HepG2 (cell line): ENCODE results near the gene GNPNAT1. TPM values are rescaled to one million over a fixed set of nuclear protein-coding genes. Genes with fewer than 3 reads are reported as not detected.
A peak's percentile ranks its signal among the peaks of the same experiment; 100 is the strongest.

Experiments
- ATAC-seq: fragments of 200-7000 bp; cut with Tn5 transposase; 3 replicates; pipeline ENCODE4 v1.9.1; 2020; ENCODE audit warnings: mild to moderate bottlenecking, moderate library complexity
- BruUV-seq: library from RNA; stranded (reverse); fragments of 400-500 nt; replicated peaks from 2 replicates; lab custom pipeline; 2021; lab: Mats Ljungman, UMichigan
- CTCF ChIA-PET: fragments of 300-600 bp; formaldehyde crosslinking; extraction: SDS; loops from one replicate; lab custom pipeline; 2021; ENCODE audit warnings: low total read pairs, inconsistent platforms, low intra/inter-chr PET ratio; lab: Yijun Ruan, JAX
- POLR2A ChIA-PET: fragments of 350-600 bp; sonication (Branson Sonifier 250); formaldehyde crosslinking; loops from one replicate; lab custom pipeline; 2020; ENCODE audit warnings: antibody characterized with exemption, inconsistent platforms; lab: Yijun Ruan, JAX
- DNase-seq: peaks from one replicate; pipeline ENCODE4 v3.0.0-alpha.2; 2015; ENCODE audit warnings: low spot score
- FAIRE-seq: peaks from 3 replicates; lab custom pipeline; 2011; peaks lifted over from hg19 to GRCh38; lab: Jason Lieb, UNC
- H2AFZ ChIP-seq: one replicate; pipeline ENCODE4 v1.6.1; 2011; ENCODE audit warnings: low read length, inconsistent platforms
- H3K27ac ChIP-seq: fragments of 300-600 bp; 3 replicates; pipeline ENCODE4 v1.8.0; 2011; ENCODE audit warnings: mixed run types, mild to moderate bottlenecking, mixed read lengths, low read length, inconsistent platforms; ENCODE audit not compliant: insufficient read depth; ENCODE audit errors: extremely low read length
- H3K27me3 ChIP-seq, 2 experiments: fragments of 200-600 bp in 1 of 2; 2 replicates in 1 of 2; 3 replicates in 1 of 2; pipeline versions ENCODE4 v1.6.0 to v1.8.0; 2011; ENCODE audit warnings: low read length in 2 of 2, mild to moderate bottlenecking in 2 of 2, moderate library complexity in 2 of 2, inconsistent platforms in 1 of 2; ENCODE audit not compliant: insufficient read depth in 2 of 2, control insufficient read depth in 1 of 2
- H3K36me3 ChIP-seq, 2 experiments: fragments of 200-600 bp in 1 of 2; replicated peaks in 1 of 2; 2 replicates in 1 of 2; 3 replicates in 1 of 2; pipeline versions ENCODE4 v1.5.1 to v1.8.0; 2011; ENCODE audit warnings: low read length in 2 of 2, inconsistent platforms in 1 of 2; ENCODE audit not compliant: insufficient read depth in 2 of 2, control insufficient read depth in 1 of 2
- H3K4me1 ChIP-seq: 2 replicates; pipeline ENCODE4 v1.5.1; 2012; ENCODE audit warnings: low read length, inconsistent platforms; ENCODE audit not compliant: insufficient read depth
- H3K4me2 ChIP-seq: 2 replicates; pipeline ENCODE4 v1.6.0; 2011; ENCODE audit warnings: low read depth, low read length, inconsistent platforms
- H3K4me3 ChIP-seq, 3 experiments: fragments of 200-600 bp in 1 of 3; sonication (generic), shearing (Covaris generic) in 1 of 3; replicated peaks in 1 of 3; 2 replicates each; pipeline ENCODE4 v1.5.1; 2011 to 2016; ENCODE audit warnings: low read length in 3 of 3, inconsistent platforms in 2 of 3, low read depth in 2 of 3, mild to moderate bottlenecking in 2 of 3, control low read depth in 1 of 3, mixed read lengths in 1 of 3; ENCODE audit not compliant: insufficient read depth in 1 of 3
- H3K79me2 ChIP-seq: one replicate; pipeline ENCODE4 v1.6.1; 2011; ENCODE audit warnings: low read length, inconsistent platforms; ENCODE audit not compliant: insufficient read depth
- H3K9ac ChIP-seq: 2 replicates; pipeline ENCODE4 v1.6.0; 2011; ENCODE audit warnings: mild to moderate bottlenecking, low read depth, low read length, inconsistent platforms; ENCODE audit not compliant: insufficient read depth
- H3K9me3 ChIP-seq: 2 replicates; pipeline ENCODE4 v1.5.1; 2012; ENCODE audit warnings: mild to moderate bottlenecking, low read length
- H4K20me1 ChIP-seq: 2 replicates; pipeline ENCODE4 v1.6.0; 2011; ENCODE audit warnings: inconsistent platforms, mild to moderate bottlenecking, low read length, moderate library complexity; ENCODE audit not compliant: insufficient read depth
- CTCF ChIP-seq: sonication (generic); formaldehyde crosslinking; IDR thresholded peaks from 2 replicates; pipeline ENCODE4 v1.5.0; 2020; ENCODE audit warnings: mild to moderate bottlenecking, missing genetic modification reagents, moderate library complexity
- MTF2 ChIP-seq: sonication (generic); formaldehyde crosslinking; IDR thresholded peaks from 2 replicates; pipeline ENCODE4 v1.5.0; 2020; ENCODE audit warnings: missing genetic modification reagents, borderline replicate concordance
- RBFOX2 ChIP-seq: fragments of 200-400 bp; formaldehyde crosslinking; IDR thresholded peaks from 2 replicates; pipeline ENCODE4 v1.6.1; 2017; ENCODE audit warnings: low read depth, mild to moderate bottlenecking, low read length
- ZMYM4 ChIP-seq: sonication (generic); formaldehyde crosslinking; IDR thresholded peaks from 2 replicates; pipeline ENCODE4 v1.8.1; 2023; ENCODE audit warnings: mild to moderate bottlenecking, missing genetic modification reagents
- ZNF740 ChIP-seq: sonication (generic); formaldehyde crosslinking; IDR thresholded peaks from 2 replicates; pipeline ENCODE4 v1.4.0; 2020; ENCODE audit warnings: missing genetic modification reagents
- WGBS: methylation state at CpG from one replicate; pipeline ENCODE4 v1.1.6; 2017; ENCODE audit warnings: low lambda C conversion rate; 5-methylcytosine and 5-hydroxymethylcytosine counted together
- in situ Hi-C: cut with HindIII; loops from 2 replicates; pipeline ENCODE4 v1.10.0; 2017; ENCODE audit warnings: low pct_unique_long_range_greater_than_20kb; ENCODE audit not compliant: extremely low pct_ligation_motif_present
- intact Hi-C: fragments of 100-400 bp; cut with micrococcal nuclease; formaldehyde crosslinking; loops from one replicate; pipeline ENCODE4 v1.10.0; 2022; ENCODE audit not compliant: unreplicated experiment
- polyA plus RNA-seq, 8 experiments: library from polyadenylated mRNA; depleted of rRNA in 3 of 8; stranded (reverse) in 7 of 8; unstranded in 1 of 8; fragments of >200 nt; fragmentation: Illumina TruSeq in 4 of 8; extraction: Trizol in 4 of 8; gene quantifications; 2 replicates each; pipeline versions ENCODE4 v1.2.1 to v1.2.3, GENCODE V29; 2011 to 2016; ENCODE audit warnings: low read depth in 4 of 8, missing spikeins in 1 of 8, mixed read lengths in 1 of 8; ENCODE audit not compliant: insufficient read depth in 1 of 8
- total RNA-seq, 5 experiments: library from RNA; depleted of rRNA; stranded (reverse); fragments of >200 nt; fragmentation: Illumina TruSeq; extraction: Trizol; gene quantifications; 2 replicates each; pipeline ENCODE4 v1.2.3, GENCODE V29; 2016; ENCODE audit warnings: low read depth in 1 of 5

GNPNAT1 gene
- total and polyA plus RNA-seq, 2 of the 13 experiments (the other 11 are each of a cell fraction or from before 2014, with no cell fraction given): 38.3 to 54.9 TPM

GRCh38 chr14:52798826-52799225 is 7.4 kb upstream of the GNPNAT1 start:
- no TSS peak for BruUV-seq
- Histone ChIP-seq H3K27ac (no peak overlapping the region), H3K4me2 (no peak overlapping the region), H2AFZ (no peak overlapping the region), H3K9me3 (no peaks in the 10 kb centered on the region), H4K20me1 (no peaks in the 10 kb centered on the region), H3K27me3 (no peaks in the 10 kb centered on the region), H3K4me1 (peaks cover 21% of the 10 kb centered on the region), H3K79me2 (no peaks in the 10 kb centered on the region), H3K4me3 (no peak overlapping the region), H3K9ac (no peak overlapping the region), H3K36me3 (no peaks in the 10 kb centered on the region)
- in situ Hi-C loops (no loop called here), intact Hi-C loops (no loop called here)
- ATAC-seq (no peak), DNase-seq (no peak), FAIRE-seq (no peak)
- POLR2A ChIA-PET: no interaction called here
- CTCF ChIA-PET: no interaction called here
- 93% methylated on average over 15 of the region's 15 CpGs for WGBS
- no peak for TF ChIP-seq MTF2 (CRISPR knock-in tag)
- no peak for TF ChIP-seq RBFOX2
- TF ChIP-seq CTCF: peak; percentile 16; the same call in 1 of the 2 replicates

GRCh38 chr14:52797653-52798052 is 6.2 kb upstream of the GNPNAT1 start:
- Histone ChIP-seq H4K20me1 (no peaks in the 10 kb centered on the region), H3K9ac (no peak overlapping the region), H3K4me1 (peaks cover 33% of the 10 kb centered on the region), H2AFZ (no peak overlapping the region), H3K27ac (no peak overlapping the region), H3K36me3 (no peaks in the 10 kb centered on the region), H3K9me3 (no peaks in the 10 kb centered on the region), H3K4me2 (no peak overlapping the region), H3K27me3 (no peaks in the 10 kb centered on the region), H3K79me2 (no peaks in the 10 kb centered on the region), H3K4me3 (no peak overlapping the region)
- no TSS peak for BruUV-seq
- FAIRE-seq (no peak), ATAC-seq (no peak), DNase-seq (no peak)
- 41% methylated on average over 3 of the region's 3 CpGs for WGBS
- CTCF ChIA-PET: no interaction called here
- intact Hi-C loops: no loop called here
- POLR2A ChIA-PET: no interaction called here
- TF ChIP-seq ZNF740 (CRISPR knock-in tag) (no peak), ZMYM4 (CRISPR knock-in tag) (0 out of 2 replicates have a peak, but pooled peaks have one; percentile 32)
- in situ Hi-C loops: no loop called here
